Tongue (tissue), 2 donors: Measurements from ENCODE around the gene POLR2J. TPM values are rescaled to one million over a fixed set of nuclear protein-coding genes. Genes with fewer than 3 reads are reported as not detected.
"Not testable (repeated sequence)": the region's sequence is repeated elsewhere in the genome, so short reads cannot be mapped to it uniquely, and the experiment has no call there.

ENCODE experiments used
- DNase-seq: peaks from one replicate; pipeline ENCODE4 v3.0.0-alpha.2; 2015
- total RNA-seq: library from RNA; depleted of rRNA; stranded (reverse); fragments of >200 nt; gene quantifications from one replicate; pipeline ENCODE4 v1.2.3, GENCODE V29; 2014

The POLR2J gene
- total RNA-seq, 1 donor from 2014 or later: 9.5 TPM

GRCh38 chr7:102494473-102495149 is 15.9 kb upstream of the POLR2J start:
- DNase-seq: not testable (repeated sequence)

GRCh38 chr7:102494026-102494425 is 15.3 kb upstream of the POLR2J start:
- not testable (repeated sequence) for DNase-seq

DNA sequence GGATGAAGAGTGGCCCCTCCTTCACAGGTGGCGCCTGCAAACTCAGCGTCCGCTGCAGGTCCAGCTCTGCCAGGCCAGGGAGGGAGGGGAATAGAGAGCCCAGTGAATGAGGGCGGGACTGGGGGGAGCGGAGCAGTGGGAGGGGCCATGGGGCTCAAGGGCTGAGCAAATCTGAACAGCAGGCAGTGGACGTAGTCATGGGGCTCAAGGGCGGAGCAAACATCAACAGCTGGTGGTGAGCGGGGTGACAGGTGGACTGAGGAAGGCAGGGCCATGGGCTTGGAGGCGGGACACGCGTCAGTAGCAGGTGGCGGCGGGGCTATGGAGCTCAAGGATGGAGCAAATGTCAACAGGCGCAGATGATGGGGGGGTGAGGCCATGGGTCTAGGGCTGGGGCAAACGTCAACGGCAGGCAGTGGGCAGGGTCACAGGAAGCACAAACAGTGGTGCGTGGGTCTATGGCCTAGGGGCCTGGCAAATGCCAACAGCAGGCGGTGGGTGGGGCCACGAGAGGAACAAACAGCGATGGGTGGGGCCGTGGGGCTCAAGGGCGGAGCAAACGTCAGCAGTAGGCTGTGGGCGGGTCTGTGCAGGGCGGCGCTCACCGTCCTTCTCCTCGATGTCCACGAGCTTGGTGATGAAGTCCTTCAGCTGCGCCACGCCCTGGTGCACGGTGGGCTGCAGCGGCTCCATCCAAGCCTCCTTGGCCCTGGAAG is 14.7 kb upstream of the POLR2J start:
- DNase-seq: not testable (repeated sequence)

- DNase-seq: not testable (repeated sequence)
Measured at GRCh38 chr7:102490529-102491075, 11.9 kb upstream of the POLR2J start.

DNA sequence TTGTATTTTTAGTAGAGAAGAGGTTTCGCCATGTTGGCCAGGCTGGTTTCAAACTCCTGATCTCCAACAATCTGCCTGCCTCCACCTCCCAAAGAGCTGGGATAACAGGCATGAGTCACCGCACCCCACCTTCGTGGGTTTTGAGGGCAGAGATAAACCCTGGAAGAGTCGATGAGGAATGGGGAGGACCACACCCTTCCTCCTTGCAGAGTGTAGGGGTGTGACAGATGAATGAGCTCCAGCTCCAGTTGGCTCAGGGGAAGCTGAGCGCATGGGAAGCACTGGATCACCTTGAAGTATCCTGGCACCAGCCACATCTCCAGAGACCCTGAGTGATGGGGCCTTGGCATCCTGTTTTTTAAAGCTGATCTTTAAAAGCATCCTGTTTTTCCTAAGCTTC is 5.6 kb upstream of the POLR2J start:
- not testable (repeated sequence) for DNase-seq

DNA sequence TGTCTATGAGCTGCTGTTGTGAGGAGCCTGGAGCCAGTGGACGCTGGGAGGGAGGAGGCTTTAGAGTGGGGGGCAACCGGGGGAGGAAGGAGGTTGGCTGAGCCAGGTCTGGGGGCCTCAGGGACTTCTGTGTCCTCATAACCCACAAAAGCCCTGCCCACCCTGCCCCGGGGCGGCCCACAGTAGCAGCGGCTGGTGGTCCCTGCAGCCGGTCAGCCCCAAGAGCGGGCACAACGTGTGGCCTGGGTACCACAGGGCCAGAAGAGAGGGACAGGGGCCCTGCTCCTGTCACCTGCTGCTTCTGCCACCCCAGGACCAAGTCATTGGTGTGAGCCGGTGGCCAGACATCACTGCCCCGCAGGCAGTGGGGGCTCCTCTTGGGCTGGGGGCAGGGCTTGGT is 3.2 kb upstream of the POLR2J start:
- DNase-seq: not testable (repeated sequence)

DNA sequence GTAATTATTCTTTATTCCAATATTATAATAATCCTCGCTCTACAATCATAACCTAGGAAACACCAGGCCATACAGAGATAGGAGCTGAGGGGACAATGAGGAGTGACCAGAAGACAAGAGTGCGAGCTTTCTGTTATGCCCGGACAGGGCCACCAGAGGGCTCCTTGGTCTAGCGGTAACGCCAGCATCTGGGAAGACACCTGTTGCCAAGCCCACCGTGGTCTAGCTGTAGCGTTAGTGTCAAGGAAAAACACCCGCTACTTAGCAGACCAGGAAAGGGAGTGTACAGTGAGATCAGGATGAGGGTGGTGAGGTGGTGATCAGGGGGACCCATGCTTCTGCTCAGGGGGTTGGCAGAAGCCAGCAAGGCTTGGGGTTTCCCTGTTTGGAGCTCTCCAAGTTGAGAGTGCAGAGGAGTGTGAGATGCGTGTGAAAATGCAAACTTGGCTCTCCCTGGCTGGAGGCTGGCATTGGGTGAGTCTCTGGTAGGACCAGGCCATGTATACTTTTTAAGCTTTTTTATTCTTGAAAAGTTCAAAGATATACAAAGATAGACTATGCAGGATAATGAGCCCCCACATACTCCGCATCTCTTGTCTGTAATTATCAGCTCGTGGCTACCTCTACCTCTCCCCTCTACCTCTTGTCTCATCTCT is 1.4 kb upstream of the POLR2J start:
- not testable (repeated sequence) for DNase-seq

GRCh38 chr7:102479209-102479584 is 475 bp upstream of the POLR2J start:
- not testable (repeated sequence) for DNase-seq

DNA sequence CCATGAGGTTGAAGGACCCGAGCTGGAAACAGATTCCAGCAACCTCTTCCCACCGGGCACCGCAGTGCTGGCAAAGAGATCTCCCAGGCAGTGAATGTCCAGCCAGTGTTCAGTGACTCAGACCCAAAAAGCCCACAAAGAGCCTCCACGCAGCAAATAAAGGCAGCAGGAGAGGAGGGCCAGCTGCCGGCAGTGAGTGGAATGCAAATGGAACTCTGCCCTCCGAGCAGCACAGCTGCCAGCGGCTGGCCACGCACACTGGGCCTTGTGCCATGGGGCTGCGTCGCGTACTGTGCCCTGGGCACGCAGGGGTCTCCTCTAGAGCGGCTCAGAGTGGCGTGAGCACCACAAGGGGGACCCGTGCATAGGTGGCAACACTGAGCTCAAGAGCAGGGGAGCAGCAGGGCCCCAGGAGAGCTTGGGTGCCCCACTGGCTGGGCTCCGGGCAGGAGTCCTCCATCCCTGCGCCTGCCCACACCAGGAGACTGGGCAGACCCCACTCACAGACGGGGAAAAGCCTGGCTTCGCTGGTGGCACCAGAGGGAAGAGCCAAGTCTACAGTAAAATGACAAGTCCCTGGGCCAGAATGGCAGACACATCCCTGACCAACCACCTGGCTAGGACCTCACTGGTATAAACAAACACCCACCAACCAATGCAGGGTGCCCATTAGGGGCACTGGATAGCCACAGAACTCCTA is 3.8 kb downstream of the POLR2J start:
- DNase-seq: not testable (repeated sequence)

- not testable (repeated sequence) for DNase-seq
Measured at GRCh38 chr7:102474116-102474515, 4.6 kb downstream of the POLR2J start.

- DNase-seq: no peak
Measured at GRCh38 chr7:102473271-102473991, 5.3 kb downstream of the POLR2J start.

DNA sequence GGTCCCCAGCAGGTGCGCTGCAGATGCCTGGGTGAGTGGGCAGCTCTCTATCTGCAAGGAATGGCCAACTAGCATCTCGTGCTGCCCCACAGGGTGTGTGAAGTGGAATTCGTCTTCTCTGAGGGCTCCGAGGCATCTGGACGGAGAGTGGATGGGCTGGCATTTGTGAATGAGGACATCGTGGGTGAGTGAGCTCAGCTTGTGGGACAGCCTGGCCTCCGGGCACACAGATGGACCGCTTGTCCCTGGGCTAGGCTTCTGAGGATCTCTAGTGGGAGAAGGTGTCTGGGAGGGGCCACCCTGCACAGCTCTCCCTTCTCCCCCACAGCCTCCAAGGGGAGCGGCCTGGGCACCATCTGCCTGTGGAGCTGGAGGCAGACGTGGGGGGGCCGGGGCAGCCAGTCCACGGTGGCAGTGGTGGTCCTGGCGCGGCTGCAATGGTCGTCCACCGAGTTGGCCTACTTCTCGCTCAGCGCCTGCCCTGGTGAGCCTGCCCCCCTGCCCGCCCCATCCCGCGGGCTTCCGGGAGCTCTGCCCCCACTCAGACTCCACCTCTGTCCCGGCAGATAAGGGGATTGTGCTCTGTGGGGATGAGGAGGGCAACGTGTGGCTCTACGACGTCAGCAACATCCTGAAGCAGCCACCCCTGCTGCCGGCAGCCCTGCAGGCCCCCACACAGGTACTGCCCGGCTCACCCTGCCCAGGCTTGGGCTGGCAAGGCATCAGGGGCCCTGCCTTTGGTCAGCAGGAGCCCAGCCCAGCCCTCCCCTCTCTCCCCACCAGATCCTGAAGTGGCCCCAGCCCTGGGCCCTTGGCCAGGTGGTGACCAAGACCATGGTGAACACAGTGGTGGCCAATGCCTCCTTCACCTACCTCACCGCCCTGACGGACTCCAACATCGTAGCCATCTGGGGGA is 6.3 kb downstream of the POLR2J start:
- no peak for DNase-seq

DNA sequence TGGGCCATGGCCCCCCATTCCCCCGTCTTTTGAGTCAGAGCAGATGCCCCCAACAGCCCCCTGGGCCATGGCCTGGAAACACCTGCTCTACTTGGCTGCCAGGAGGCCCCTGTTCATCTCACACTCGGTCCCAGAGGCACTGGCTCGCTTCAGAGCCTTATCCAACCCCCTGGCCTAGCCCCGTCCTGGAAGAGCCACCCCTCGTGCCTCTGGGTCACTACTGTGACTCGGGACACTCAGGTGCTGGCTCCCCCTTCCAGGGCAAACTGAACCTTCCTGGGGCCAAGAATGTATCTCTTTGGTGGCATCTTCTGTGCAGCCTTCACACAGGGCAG is 7.0 kb downstream of the POLR2J start:
- no peak for DNase-seq

DNA sequence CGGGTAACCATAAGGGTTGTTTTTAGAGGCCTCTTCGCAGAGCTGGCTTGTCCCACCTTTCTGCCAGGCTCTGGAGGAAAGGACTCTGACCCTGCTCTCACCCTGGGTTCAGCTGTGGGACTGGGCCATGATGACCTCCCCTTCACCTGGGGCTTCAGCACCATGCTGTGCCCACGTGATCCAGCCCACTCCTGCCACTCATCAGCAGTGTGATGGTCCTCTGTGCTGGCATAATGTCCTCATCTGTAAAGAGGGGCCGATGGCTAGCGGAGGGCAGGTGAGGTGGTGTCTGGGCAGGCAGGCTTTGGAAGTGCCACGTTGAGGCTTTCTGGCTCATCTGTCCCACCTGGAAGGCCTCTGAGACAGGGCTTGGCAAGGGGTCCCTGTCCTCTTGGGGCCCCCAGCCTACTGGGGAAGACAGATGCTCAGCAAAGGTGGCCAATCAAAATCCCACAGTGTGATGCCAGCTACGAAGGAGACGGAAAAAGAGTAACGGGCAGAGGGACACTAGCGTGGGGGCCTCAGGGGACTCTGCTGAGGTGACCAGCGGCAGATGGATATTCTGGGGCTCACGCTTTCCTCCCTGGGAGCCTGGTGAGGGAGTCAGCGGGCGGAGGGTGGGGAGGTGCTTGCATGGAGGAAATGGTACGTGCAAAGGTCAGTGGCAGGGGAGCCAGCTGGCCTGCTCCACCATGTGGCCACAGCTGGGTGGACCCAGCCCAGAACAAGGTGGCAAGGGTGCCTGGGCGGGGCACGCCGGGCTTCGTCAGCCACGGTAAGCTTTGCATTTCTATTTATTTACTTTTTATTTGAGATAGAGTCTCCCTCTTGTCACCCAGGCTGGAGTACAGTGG is 8.5 kb downstream of the POLR2J start:
- no peak for DNase-seq

- DNase-seq: no peak
Measured at GRCh38 chr7:102469351-102469971, 9.3 kb downstream of the POLR2J start.

DNA sequence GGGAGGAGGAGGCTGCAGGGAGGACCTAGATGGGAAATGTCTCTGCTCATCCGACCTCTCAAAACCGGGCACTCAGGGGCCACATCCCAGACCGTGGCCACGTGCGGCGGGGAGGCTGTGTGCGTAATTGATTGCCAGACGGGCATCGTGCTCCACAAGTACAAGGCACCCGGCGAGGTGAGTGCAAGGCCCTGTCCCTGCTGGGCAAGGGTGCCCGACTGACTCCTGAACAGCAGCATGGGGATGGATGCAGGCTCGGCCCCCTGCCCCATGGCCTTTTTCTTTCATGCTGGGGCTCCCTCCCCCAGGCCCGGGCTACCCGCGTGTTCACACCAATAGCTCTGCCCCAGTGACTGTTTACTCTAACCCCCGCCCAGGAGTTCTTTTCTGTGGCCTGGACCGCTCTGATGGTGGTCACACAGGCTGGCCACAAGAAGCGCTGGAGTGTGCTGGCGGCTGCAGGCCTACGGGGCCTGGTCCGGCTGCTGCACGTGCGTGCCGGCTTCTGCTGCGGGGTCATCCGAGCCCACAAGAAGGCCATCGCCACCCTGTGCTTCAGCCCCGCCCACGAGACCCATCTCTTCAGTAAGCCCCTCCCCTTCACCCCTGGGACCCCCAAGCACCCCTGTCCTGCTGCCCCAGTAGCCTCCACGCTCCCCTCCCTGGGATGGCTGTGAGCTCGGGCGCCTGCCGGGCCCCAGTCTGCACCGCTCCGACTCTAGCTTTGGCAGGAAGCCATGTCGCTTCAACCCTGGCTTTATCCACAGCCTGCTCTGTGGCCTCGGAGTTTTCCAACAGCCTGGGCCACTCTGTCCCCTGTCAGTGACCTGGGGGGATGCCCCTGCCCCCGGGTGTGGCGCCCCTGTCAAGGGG is 10.0 kb downstream of the POLR2J start:
- no peak for DNase-seq

DNA sequence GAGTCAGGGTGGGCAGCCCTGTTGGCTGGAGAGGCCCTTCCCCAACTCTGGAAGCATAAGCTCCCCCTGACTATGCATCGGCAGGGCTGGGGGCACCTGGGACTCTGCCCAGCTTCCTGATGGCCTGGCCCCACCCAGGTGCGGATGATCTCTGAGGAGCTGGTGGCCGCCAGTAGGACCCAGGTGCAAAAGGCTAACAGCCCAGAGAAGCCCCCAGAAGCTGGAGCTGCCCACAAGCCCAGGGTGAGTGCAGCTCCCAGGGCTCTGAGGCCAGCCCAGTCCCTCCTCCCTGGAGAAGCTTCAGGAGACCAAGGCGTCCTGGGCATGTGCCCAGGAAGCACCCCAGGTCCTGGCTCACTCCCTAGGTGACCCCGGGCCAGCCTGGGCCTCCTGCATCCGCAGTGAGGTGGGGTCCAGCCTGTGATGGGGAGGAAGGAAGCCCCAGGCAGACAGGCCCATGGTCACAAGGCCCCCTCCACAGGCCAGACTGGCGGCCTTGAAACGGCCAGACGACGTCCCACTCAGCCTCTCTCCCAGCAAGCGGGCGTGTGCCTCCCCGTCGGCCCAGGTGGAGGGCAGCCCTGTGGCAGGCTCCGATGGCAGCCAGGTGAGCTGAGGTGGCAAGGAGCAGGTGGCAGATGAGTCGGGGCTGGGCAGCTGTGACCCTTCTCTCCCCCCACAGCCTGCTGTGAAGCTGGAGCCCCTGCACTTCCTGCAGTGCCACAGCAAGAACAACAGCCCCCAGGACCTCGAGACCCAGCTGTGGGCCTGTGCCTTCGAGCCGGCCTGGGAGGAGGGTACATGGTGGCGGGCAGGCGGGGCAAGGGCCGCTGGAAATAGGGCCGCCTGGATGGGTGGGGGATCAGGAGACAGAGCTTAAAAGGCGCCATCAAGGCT is 10.9 kb downstream of the POLR2J start:
- DNase-seq: no peak
